Calu3 (cell line): Measurements from ENCODE around the gene CFAP45. TPM values are rescaled to one million over a fixed set of nuclear protein-coding genes. Genes with fewer than 3 reads are reported as not detected.

ENCODE experiments used
- BruUV-seq: library from RNA; stranded (reverse); fragments of 400-500 nt; replicated peaks from 2 replicates; lab custom pipeline; 2021; lab: Mats Ljungman, UMichigan
- CTCF ChIA-PET: fragments of 300-600 bp; sonication (Branson Sonifier 250); formaldehyde crosslinking; loops from one replicate; lab custom pipeline; 2022; ENCODE audit warnings: antibody characterized with exemption; lab: Charles Lee
- DNase-seq: peaks from one replicate; pipeline ENCODE4 v3.0.0; 2022
- H3K27ac Mint-ChIP-seq: one replicate; pipeline ENCODE4 v1.8.0; 2022; ENCODE audit warnings: mixed read lengths; ENCODE audit not compliant: unreplicated experiment
- H3K27me3 Mint-ChIP-seq: one replicate; pipeline ENCODE4 v1.8.0; 2022; ENCODE audit warnings: mixed read lengths; ENCODE audit not compliant: unreplicated experiment
- H3K36me3 Mint-ChIP-seq: one replicate; pipeline ENCODE4 v1.8.0; 2022; ENCODE audit warnings: mild to moderate bottlenecking, moderate library complexity, mixed read lengths; ENCODE audit not compliant: insufficient read depth, unreplicated experiment
- H3K4me1 Mint-ChIP-seq: one replicate; pipeline ENCODE4 v1.8.0; 2022; ENCODE audit warnings: mild to moderate bottlenecking, low read depth, mixed read lengths; ENCODE audit not compliant: unreplicated experiment
- H3K4me3 Mint-ChIP-seq: one replicate; pipeline ENCODE4 v1.8.0; 2022; ENCODE audit warnings: mild to moderate bottlenecking, low read depth, moderate library complexity, mixed read lengths; ENCODE audit not compliant: unreplicated experiment
- H3K9me3 Mint-ChIP-seq: one replicate; pipeline ENCODE4 v1.8.0; 2022; ENCODE audit warnings: low read depth, mixed read lengths; ENCODE audit not compliant: unreplicated experiment
- intact Hi-C: fragments of 100-400 bp; cut with micrococcal nuclease; formaldehyde crosslinking; loops from one replicate; pipeline ENCODE4 v1.10.0; 2022; ENCODE audit not compliant: unreplicated experiment
- total RNA-seq: library from RNA; stranded (reverse); gene quantifications from 2 replicates; pipeline ENCODE4 v1.2.3, GENCODE V29; 2022
- TF ChIP-seq, protein P1 (sequence below): fragments of 200-600 bp; IDR thresholded peaks from one replicate; pipeline ENCODE4 v1.8.0; 2022; ENCODE audit warnings: antibody characterized with exemption; ENCODE audit not compliant: unreplicated experiment

CFAP45 gene
- total RNA-seq, 1 experiment from 2014 or later, result 1.8 TPM

GRCh38 chr1:159829273-159829634 lies 70.7 kb downstream of the CFAP45 start:
- no TSS peak for BruUV-seq
- intact Hi-C loops, result loop anchor here (2.0 kb wide), 1 partner anchor 62 kb away; no protein-coding TSS in a partner anchor
- Mint-ChIP-seq H3K27ac (no peak overlapping the region), H3K27me3 (peaks cover 74% of the 10 kb centered on the region), H3K9me3 (no peaks in the 10 kb centered on the region), H3K36me3 (no peaks in the 10 kb centered on the region), H3K4me3 (no peak overlapping the region), H3K4me1 (no peaks in the 10 kb centered on the region)
- TF ChIP-seq, protein P1, sequence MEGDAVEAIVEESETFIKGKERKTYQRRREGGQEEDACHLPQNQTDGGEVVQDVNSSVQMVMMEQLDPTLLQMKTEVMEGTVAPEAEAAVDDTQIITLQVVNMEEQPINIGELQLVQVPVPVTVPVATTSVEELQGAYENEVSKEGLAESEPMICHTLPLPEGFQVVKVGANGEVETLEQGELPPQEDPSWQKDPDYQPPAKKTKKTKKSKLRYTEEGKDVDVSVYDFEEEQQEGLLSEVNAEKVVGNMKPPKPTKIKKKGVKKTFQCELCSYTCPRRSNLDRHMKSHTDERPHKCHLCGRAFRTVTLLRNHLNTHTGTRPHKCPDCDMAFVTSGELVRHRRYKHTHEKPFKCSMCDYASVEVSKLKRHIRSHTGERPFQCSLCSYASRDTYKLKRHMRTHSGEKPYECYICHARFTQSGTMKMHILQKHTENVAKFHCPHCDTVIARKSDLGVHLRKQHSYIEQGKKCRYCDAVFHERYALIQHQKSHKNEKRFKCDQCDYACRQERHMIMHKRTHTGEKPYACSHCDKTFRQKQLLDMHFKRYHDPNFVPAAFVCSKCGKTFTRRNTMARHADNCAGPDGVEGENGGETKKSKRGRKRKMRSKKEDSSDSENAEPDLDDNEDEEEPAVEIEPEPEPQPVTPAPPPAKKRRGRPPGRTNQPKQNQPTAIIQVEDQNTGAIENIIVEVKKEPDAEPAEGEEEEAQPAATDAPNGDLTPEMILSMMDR, result peak; percentile 70
- DNase-seq, result peak; percentile 63
- CTCF ChIA-PET, result interaction anchor here (1.0 to 1.2 kb wide), 2 partner anchors 30 to 66 kb away, joined by 3 read pairs; no protein-coding TSS in a partner anchor

GRCh38 chr1:159828581-159829272 lies 71.2 kb downstream of the CFAP45 start:
- no peak overlapping the region for H3K4me3 Mint-ChIP-seq
- no TSS peak for BruUV-seq
- TF ChIP-seq, protein P1, result no peak
- H3K9me3 Mint-ChIP-seq, result no peaks in the 10 kb centered on the region
- no peaks in the 10 kb centered on the region for H3K4me1 Mint-ChIP-seq
- DNase-seq, result no peak
- intact Hi-C loops, result loop anchor here (2.0 kb wide), 1 partner anchor 62 kb away; no protein-coding TSS in a partner anchor
- H3K36me3 Mint-ChIP-seq, result no peaks in the 10 kb centered on the region
- CTCF ChIA-PET, result interaction anchor here (0.6 kb wide), 1 partner anchor 71 kb away, joined by 3 read pairs; the partner anchor contains the start of gene CFAP45
- H3K27ac Mint-ChIP-seq, result no peak overlapping the region
- H3K27me3 Mint-ChIP-seq, result peaks cover 74% of the 10 kb centered on the region

GRCh38 chr1:159828176-159828575 lies 71.8 kb downstream of the CFAP45 start:
- CTCF ChIA-PET, result interaction anchor here (0.6 kb wide), 1 partner anchor 72 kb away, joined by 3 read pairs; the partner anchor contains the start of gene CFAP45
- Mint-ChIP-seq H3K9me3 (no peaks in the 10 kb centered on the region), H3K36me3 (no peaks in the 10 kb centered on the region), H3K27ac (no peak overlapping the region), H3K4me3 (no peak overlapping the region), H3K27me3 (peaks cover 74% of the 10 kb centered on the region), H3K4me1 (no peaks in the 10 kb centered on the region)
- intact Hi-C loops, result loop anchor here (2.0 kb wide), 1 partner anchor 63 kb away; no protein-coding TSS in a partner anchor
- no peak for DNase-seq
- TF ChIP-seq, protein P1, result no peak
- BruUV-seq, result no TSS peak

- BruUV-seq, result no TSS peak
- Mint-ChIP-seq H3K27me3 (peaks cover 74% of the 10 kb centered on the region), H3K36me3 (no peaks in the 10 kb centered on the region), H3K27ac (no peak overlapping the region), H3K9me3 (no peaks in the 10 kb centered on the region), H3K4me3 (no peak overlapping the region), H3K4me1 (no peaks in the 10 kb centered on the region)
- DNase-seq, result no peak
- intact Hi-C loops, result no loop called here
- TF ChIP-seq, protein P1, result no peak
- CTCF ChIA-PET, result interaction anchor here (0.7 kb wide), 1 partner anchor 1807 kb away, joined by 4 read pairs; no protein-coding TSS in a partner anchor
Measured at GRCh38 chr1:159827549-159827948, 72.4 kb downstream of the CFAP45 start.
